Glutamatergic neuron (in vitro differentiated cells): ENCODE measurements around the gene OR52B2. TPM values are rescaled to one million over a fixed set of nuclear protein-coding genes. Genes with fewer than 3 reads are reported as not detected.

Source experiments
- DNase-seq: peaks from one replicate; pipeline ENCODE4 v3.0.0; 2022
- H3K27ac Mint-ChIP-seq: one replicate; pipeline ENCODE4 v1.8.0; 2020; ENCODE audit warnings: mild to moderate bottlenecking, mixed read lengths, inconsistent platforms; ENCODE audit not compliant: unreplicated experiment
- H3K27me3 Mint-ChIP-seq: one replicate; pipeline ENCODE4 v1.8.0; 2020; ENCODE audit warnings: mild to moderate bottlenecking, moderate library complexity, mixed read lengths, inconsistent platforms; ENCODE audit not compliant: unreplicated experiment
- H3K36me3 Mint-ChIP-seq: one replicate; pipeline ENCODE4 v1.8.0; 2020; ENCODE audit warnings: mild to moderate bottlenecking, mixed read lengths, inconsistent platforms; ENCODE audit not compliant: unreplicated experiment
- H3K4me1 Mint-ChIP-seq: one replicate; pipeline ENCODE4 v1.8.0; 2020; ENCODE audit warnings: mild to moderate bottlenecking, low read depth, mixed read lengths, inconsistent platforms; ENCODE audit not compliant: unreplicated experiment
- H3K4me3 Mint-ChIP-seq: one replicate; pipeline ENCODE4 v1.8.0; 2020; ENCODE audit warnings: mild to moderate bottlenecking, mixed read lengths, inconsistent platforms; ENCODE audit not compliant: unreplicated experiment
- H3K9me3 Mint-ChIP-seq: one replicate; pipeline ENCODE4 v1.8.0; 2020; ENCODE audit warnings: mild to moderate bottlenecking, moderate library complexity, mixed read lengths, inconsistent platforms; ENCODE audit not compliant: unreplicated experiment
- long read RNA-seq: library from polyadenylated mRNA; unstranded; transcript quantifications from one replicate; pipeline ENCODE4 v2.0.0, GENCODE V29; 2020; ENCODE audit not compliant: unreplicated experiment
- total RNA-seq: library from RNA; stranded (reverse); fragmentation: NEBNext Ultra II Directional; extraction: Animal tissue kit (Norgen Biotek cat#: 25700); gene quantifications from one replicate; pipeline ENCODE4 v1.2.1, GENCODE V29; 2021; ENCODE audit not compliant: unreplicated experiment
- TF ChIP-seq, protein P1 (sequence below): fragments of 200-600 bp; sonication (generic); IDR thresholded peaks from one replicate; pipeline ENCODE4 v1.5.0; 2021; ENCODE audit not compliant: partially characterized antibody, unreplicated experiment

OR52B2 gene
- total RNA-seq, result not detected
- long read RNA-seq, result 0 reads

DNA sequence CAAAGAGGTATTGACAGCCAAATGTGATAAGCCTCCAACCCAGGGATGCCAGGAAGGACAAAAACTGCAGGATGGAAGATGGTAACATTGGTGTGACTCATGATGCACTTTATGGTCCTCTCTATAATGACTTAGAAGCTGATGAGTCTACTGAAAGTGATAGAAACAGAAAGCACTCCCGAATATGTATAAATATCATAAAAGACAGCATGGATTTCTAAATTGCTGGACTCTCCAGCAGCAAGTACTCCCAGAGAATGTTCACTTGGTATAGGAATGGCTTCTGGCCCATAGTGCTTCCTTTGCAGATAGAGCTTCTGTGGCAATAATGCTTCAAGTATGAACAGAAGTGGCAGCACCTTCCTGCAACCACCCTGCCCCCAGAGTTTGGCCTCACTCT, at the start of gene OR52B2:
TSS of gene OR52B2 (minus strand) at position 101 of the 400 bp plus-strand sequence. CDS start at position 101, 0 bp downstream.
- no peak within 1 kb of the TSS for H3K27ac Mint-ChIP-seq
- H3K36me3 Mint-ChIP-seq, result peaks cover 4% of the 10 kb centered on the region
- TF ChIP-seq, protein P1, sequence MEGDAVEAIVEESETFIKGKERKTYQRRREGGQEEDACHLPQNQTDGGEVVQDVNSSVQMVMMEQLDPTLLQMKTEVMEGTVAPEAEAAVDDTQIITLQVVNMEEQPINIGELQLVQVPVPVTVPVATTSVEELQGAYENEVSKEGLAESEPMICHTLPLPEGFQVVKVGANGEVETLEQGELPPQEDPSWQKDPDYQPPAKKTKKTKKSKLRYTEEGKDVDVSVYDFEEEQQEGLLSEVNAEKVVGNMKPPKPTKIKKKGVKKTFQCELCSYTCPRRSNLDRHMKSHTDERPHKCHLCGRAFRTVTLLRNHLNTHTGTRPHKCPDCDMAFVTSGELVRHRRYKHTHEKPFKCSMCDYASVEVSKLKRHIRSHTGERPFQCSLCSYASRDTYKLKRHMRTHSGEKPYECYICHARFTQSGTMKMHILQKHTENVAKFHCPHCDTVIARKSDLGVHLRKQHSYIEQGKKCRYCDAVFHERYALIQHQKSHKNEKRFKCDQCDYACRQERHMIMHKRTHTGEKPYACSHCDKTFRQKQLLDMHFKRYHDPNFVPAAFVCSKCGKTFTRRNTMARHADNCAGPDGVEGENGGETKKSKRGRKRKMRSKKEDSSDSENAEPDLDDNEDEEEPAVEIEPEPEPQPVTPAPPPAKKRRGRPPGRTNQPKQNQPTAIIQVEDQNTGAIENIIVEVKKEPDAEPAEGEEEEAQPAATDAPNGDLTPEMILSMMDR, result no peak
- no peak for DNase-seq
- no peaks in the 10 kb centered on the region for H3K4me1 Mint-ChIP-seq
- H3K9me3 Mint-ChIP-seq, result no peaks in the 10 kb centered on the region
- no peak within 1 kb of the TSS for H3K4me3 Mint-ChIP-seq
- no peaks in the 10 kb centered on the region for H3K27me3 Mint-ChIP-seq

- Mint-ChIP-seq H3K27ac (no peak overlapping the region), H3K36me3 (peaks cover 3% of the 10 kb centered on the region), H3K4me1 (no peaks in the 10 kb centered on the region), H3K4me3 (no peak overlapping the region), H3K9me3 (no peaks in the 10 kb centered on the region), H3K27me3 (no peaks in the 10 kb centered on the region)
- DNase-seq, result no peak
- TF ChIP-seq, protein P1, result no peak
These were observed 49.2 kb upstream of the OR52B2 start for GRCh38 chr11:6219359-6219758.

DNA sequence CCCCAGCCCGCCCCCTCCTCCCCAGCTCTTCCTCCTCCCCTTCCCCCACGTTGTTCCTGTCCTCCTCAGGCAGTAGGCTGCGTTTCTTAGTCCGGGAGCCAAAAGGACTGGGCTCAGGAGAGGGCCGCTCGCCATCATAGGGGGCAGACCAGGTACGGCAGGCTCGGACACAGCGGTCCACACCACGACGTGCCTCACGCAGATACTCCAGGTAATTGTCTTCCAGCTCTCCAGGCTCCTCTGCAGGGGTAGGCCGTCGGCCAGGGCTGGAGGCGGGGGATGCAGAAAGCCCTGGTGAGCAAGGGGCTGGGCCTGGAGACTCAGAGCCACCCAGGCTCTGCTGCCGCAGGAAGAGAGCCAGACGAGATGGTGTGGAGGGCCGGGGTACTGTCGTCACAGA, 47.6 kb upstream of the OR52B2 start:
- no peaks in the 10 kb centered on the region for H3K27me3 Mint-ChIP-seq
- peaks cover 3% of the 10 kb centered on the region for H3K36me3 Mint-ChIP-seq
- DNase-seq, result no peak
- no peak overlapping the region for H3K4me3 Mint-ChIP-seq
- TF ChIP-seq, protein P1, result no peak
- no peaks in the 10 kb centered on the region for H3K4me1 Mint-ChIP-seq
- no peaks in the 10 kb centered on the region for H3K9me3 Mint-ChIP-seq
- no peak overlapping the region for H3K27ac Mint-ChIP-seq

DNA sequence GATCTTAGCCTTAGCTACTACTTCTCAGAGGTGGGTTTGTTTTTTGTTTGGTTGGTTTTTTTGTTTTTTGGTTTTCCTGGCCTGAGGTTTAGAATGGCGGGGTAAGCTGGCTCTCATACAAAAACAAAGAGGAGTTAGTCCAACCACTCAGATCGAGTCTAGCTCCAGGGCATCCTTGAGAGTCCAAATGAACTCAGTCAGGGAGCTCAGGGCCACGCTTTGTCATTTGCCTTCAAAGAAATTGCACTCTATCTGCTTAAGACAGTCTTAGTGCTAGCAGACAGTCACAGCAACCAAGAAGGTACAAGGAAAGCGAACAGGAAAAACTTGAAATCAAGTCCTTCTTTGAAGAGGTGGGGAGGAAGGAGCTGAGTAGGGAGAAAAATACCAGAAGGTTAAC, 46.4 kb upstream of the OR52B2 start:
- Mint-ChIP-seq H3K9me3 (no peaks in the 10 kb centered on the region), H3K4me3 (no peak overlapping the region), H3K36me3 (peaks cover 3% of the 10 kb centered on the region), H3K4me1 (no peaks in the 10 kb centered on the region), H3K27me3 (no peaks in the 10 kb centered on the region), H3K27ac (no peak overlapping the region)
- TF ChIP-seq, protein P1, result no peak
- no peak for DNase-seq

DNA sequence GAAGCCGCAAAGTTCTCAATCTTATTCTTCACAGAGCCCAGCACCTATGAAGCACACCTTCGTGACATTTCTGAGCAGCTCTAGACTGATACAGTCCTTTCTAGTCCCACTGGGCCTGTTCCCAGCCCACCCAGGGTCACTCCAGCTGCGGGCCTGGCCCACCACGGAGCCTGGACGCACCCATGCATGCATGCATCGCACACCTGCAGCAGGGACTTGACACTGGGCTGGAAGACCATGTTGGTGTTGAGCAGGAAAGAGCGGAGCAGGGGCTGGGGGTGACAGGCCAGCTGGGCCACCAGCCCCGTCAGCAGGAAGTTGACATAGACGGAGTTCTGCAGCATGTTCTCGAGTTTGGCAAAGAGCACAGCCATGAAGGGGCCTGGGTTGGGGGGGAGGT, 44.4 kb upstream of the OR52B2 start:
- H3K27ac Mint-ChIP-seq, result no peak overlapping the region
- TF ChIP-seq, protein P1, result no peak
- no peak overlapping the region for H3K4me3 Mint-ChIP-seq
- H3K4me1 Mint-ChIP-seq, result no peaks in the 10 kb centered on the region
- H3K27me3 Mint-ChIP-seq, result no peaks in the 10 kb centered on the region
- no peak for DNase-seq
- peaks cover 4% of the 10 kb centered on the region for H3K36me3 Mint-ChIP-seq
- no peaks in the 10 kb centered on the region for H3K9me3 Mint-ChIP-seq
